SH-SY5Y (cell line): ENCODE measurements around the gene PLCE1.

Experiments
- GATA2 ChIP-seq: IDR thresholded peaks from 2 replicates; pipeline ENCODE4 v1.6.1; 2011; ENCODE audit warnings: mild to moderate bottlenecking, low read depth, low read length
- GATA3 ChIP-seq: IDR thresholded peaks from 2 replicates; pipeline ENCODE4 v1.6.1; 2011; ENCODE audit warnings: low read depth, mild to moderate bottlenecking, low read length, moderate library complexity

GRCh38 chr10:94018107-94018506 lies 24.4 kb downstream of the PLCE1 start:
- TF ChIP-seq GATA2 (no peak), GATA3 (no peak)
